HFFc6 (cell line): ENCODE measurements around the gene REC114. TPM values are rescaled to one million over a fixed set of nuclear protein-coding genes. Genes with fewer than 3 reads are reported as not detected.
A peak's percentile ranks its signal among the peaks of the same experiment; 100 is the strongest.

Source experiments
- DNase-seq: peaks from one replicate; pipeline ENCODE4 v3.0.0-alpha.2; 2018
- H3K27ac Mint-ChIP-seq: 2 replicates; pipeline ENCODE4 v1.8.0; 2020; ENCODE audit warnings: mild to moderate bottlenecking, mixed read lengths
- H3K27me3 Mint-ChIP-seq: 2 replicates; pipeline ENCODE4 v1.8.0; 2021; ENCODE audit warnings: mild to moderate bottlenecking, moderate library complexity, mixed read lengths; ENCODE audit not compliant: insufficient read depth
- H3K36me3 Mint-ChIP-seq: 2 replicates; pipeline ENCODE4 v1.8.0; 2021; ENCODE audit warnings: low read depth, mixed read lengths
- H3K4me1 Mint-ChIP-seq: 2 replicates; pipeline ENCODE4 v1.8.0; 2020; ENCODE audit warnings: low read depth, mixed read lengths
- H3K4me3 Mint-ChIP-seq: 2 replicates; pipeline ENCODE4 v1.8.0; 2020; ENCODE audit warnings: mild to moderate bottlenecking, moderate library complexity, mixed read lengths
- H3K9me3 Mint-ChIP-seq: 2 replicates; pipeline ENCODE4 v1.8.0; 2020; ENCODE audit warnings: mild to moderate bottlenecking, mixed read lengths
- total RNA-seq, 6 experiments: library from RNA; stranded (reverse); fragmentation: NEBNext Ultra II Directional; extraction: Animal tissue kit (Norgen Biotek cat#: 25700); gene quantifications; 2 replicates in 1 of 6; 3 replicates in 5 of 6; pipeline ENCODE4 v1.2.3, GENCODE V29; 2021
- TF ChIP-seq, protein P1 (sequence below): fragments of 200-600 bp; sonication (generic); IDR thresholded peaks from 2 replicates; pipeline ENCODE4 v1.5.0; 2021; ENCODE audit warnings: antibody characterized with exemption, mild to moderate bottlenecking

Gene REC114
- total RNA-seq, 6 experiments from 2014 or later: not detected

DNA sequence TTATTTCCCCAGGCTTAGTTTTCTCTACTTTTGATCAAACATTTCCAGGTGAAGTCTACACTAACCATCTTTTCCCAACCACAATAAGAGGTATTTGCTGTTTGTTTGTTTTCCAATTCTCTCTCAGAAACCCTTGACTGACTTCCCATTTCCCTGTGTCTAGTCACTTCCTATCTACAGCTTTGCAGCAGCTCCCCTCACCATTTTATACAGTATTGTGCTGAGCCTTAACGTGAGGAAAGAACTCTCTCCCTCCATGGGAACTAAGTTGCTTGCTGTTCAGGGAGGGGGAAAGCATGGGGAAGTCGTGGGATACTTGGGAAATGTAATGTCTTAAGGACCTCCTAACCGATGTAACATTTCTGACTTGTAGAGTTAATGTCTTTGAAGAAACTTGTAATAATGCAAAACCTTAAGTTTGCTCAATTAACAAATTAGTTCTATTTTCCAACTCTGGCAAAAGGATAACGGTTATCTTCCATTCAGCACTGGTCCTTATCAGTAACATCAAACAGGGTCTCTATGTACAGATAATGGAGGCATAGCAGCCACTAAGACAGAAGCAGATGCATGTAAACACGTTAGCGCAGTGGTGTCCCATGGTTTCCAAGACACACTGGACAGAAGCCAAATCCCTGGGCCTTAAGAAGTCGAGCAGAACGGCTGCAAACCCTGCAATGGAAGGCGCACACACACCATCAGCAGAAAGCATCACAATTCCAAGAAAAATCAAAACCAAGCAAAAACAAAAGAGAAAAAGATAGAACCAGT is 150.5 kb downstream of the REC114 start:
- Mint-ChIP-seq H3K4me3 (no peak overlapping the region), H3K36me3 (peaks cover 16% of the 10 kb centered on the region), H3K27ac (peak overlapping the region; percentile 10; the same call in 1 of the 2 replicates), H3K27me3 (no peaks in the 10 kb centered on the region; the same call in 1 of the 2 replicates), H3K9me3 (no peaks in the 10 kb centered on the region), H3K4me1 (peaks cover 47% of the 10 kb centered on the region)
- TF ChIP-seq, protein P1, sequence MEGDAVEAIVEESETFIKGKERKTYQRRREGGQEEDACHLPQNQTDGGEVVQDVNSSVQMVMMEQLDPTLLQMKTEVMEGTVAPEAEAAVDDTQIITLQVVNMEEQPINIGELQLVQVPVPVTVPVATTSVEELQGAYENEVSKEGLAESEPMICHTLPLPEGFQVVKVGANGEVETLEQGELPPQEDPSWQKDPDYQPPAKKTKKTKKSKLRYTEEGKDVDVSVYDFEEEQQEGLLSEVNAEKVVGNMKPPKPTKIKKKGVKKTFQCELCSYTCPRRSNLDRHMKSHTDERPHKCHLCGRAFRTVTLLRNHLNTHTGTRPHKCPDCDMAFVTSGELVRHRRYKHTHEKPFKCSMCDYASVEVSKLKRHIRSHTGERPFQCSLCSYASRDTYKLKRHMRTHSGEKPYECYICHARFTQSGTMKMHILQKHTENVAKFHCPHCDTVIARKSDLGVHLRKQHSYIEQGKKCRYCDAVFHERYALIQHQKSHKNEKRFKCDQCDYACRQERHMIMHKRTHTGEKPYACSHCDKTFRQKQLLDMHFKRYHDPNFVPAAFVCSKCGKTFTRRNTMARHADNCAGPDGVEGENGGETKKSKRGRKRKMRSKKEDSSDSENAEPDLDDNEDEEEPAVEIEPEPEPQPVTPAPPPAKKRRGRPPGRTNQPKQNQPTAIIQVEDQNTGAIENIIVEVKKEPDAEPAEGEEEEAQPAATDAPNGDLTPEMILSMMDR: no peak
- no peak for DNase-seq

DNA sequence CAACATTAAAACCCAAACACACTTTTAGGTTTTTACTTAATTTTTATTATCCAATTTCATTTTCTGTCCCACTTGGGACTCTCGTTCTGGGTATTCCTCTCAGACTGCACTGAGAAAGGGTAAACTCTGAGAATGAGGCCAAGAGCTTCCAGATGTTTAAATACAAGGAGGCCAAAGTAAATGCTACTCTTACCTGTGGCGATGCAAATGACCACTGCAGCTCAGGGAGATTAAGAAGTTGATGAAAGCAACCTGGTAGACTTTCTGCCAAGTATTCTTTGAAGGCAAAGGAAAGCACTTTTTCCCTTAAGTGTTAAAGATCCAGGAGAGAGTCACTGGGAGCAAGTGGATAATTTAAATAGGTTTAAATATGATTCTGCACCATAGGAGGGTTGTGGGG is 151.1 kb downstream of the REC114 start:
- no peak for DNase-seq
- Mint-ChIP-seq H3K4me1 (peaks cover 53% of the 10 kb centered on the region), H3K36me3 (peaks cover 13% of the 10 kb centered on the region), H3K4me3 (no peak overlapping the region), H3K27me3 (no peaks in the 10 kb centered on the region), H3K9me3 (no peaks in the 10 kb centered on the region), H3K27ac (no peak overlapping the region)
- TF ChIP-seq, protein P1: no peak

DNA sequence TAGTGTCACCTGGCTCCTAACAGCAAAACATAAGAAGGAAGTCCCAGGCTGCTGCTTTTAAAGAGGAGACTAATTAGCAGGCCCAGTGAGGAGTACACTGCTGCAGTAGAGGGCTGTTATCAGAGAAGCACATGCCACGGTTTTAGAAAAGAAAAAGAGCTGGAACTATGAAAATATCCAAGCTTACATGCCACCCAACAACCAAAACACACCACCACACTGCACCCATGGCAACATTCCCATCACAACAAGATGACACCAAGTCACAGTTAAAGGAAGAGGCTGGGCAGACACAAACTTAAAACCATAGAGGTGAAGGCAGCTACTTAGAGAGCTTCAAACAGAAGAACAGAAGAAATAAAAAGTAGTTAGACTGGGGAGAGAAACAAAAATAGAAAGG is 153.2 kb downstream of the REC114 start:
- TF ChIP-seq, protein P1: no peak
- H3K9me3 Mint-ChIP-seq: no peaks in the 10 kb centered on the region
- peaks cover 13% of the 10 kb centered on the region; the same call in 1 of the 2 replicates for H3K36me3 Mint-ChIP-seq
- no peak for DNase-seq
- H3K4me3 Mint-ChIP-seq: no peak overlapping the region
- peaks cover 55% of the 10 kb centered on the region for H3K4me1 Mint-ChIP-seq
- peak overlapping the region; percentile 71 for H3K27ac Mint-ChIP-seq
- H3K27me3 Mint-ChIP-seq: no peaks in the 10 kb centered on the region

DNA sequence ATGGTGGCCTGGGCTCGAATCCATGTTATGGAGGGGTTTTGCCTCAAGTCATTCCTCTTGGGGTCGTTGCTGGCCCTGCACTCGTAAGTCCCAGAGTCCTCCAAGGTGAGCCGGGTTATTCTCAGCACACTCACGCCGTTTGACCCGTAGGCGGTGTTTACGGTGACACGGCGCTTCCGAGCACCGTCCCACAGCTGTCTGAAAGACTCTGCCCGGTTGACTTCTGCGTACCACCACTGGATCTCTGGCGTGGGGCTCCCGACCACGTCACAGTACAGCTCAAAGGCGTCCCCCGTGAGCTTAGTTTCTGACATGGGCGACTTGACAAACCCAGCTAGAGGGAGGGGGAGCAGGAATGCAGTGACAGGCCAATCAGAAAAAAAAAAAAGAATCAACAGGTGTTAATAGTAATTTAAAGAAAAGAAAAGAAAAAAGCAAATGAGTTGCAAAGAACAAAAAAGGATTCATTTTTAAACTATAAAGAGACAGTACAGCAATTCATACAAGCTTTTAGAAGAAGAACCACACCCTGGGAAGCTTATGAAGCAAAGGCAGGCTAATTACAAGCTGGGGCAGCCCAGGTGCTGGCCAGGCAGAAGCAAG is 154.2 kb downstream of the REC114 start:
- Mint-ChIP-seq H3K4me1 (peaks cover 55% of the 10 kb centered on the region), H3K9me3 (no peaks in the 10 kb centered on the region), H3K36me3 (peaks cover 7% of the 10 kb centered on the region; the same call in 1 of the 2 replicates), H3K27me3 (no peaks in the 10 kb centered on the region), H3K4me3 (no peak overlapping the region), H3K27ac (peak overlapping the region; percentile 71; the same call in 1 of the 2 replicates)
- DNase-seq: no peak
- TF ChIP-seq, protein P1: no peak

DNA sequence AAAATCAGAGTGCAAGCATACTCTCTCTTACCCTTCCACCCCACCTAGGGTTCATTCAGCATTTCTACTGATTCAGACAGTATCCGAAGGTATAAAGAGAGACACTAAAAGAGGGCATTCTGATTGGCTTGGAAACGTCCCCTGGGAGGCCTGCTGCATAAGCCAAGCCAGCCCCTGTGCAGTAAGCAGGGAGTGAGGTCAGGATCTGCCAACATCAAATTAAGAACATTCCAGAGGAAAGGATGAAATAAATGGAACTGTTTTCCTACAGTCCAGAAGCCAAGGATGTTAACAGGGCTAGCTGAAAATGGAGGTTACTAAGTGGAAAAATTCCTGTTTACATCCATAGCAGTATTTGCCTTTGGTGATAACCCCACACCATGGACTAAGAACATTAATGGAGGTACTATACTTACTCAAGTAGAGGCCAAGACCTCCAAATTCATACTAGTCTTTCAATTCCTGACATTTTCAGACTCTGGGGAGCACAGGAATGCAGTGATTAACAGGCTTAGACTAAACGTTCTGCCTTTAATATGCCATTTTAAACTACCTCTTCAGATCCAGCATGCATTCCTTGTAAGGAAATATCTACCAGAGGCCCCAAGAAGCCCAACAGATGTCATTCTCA is 155.7 kb downstream of the REC114 start:
- Mint-ChIP-seq H3K27me3 (no peaks in the 10 kb centered on the region), H3K4me3 (no peak overlapping the region; the same call in 1 of the 2 replicates), H3K9me3 (no peaks in the 10 kb centered on the region), H3K27ac (peak overlapping the region; percentile 54; the same call in 1 of the 2 replicates), H3K36me3 (peaks cover 12% of the 10 kb centered on the region; the same call in 1 of the 2 replicates), H3K4me1 (peaks cover 48% of the 10 kb centered on the region)
- DNase-seq: no peak
- TF ChIP-seq, protein P1: no peak
